GM18907 (cell line): Measurements from ENCODE around the gene NTPCR.
"Not testable (repeated sequence)": the region's sequence is repeated elsewhere in the genome, so short reads cannot be mapped to it uniquely, and the experiment has no call there.

Source experiments
- ATAC-seq: cut with Tn5 transposase; IDR thresholded peaks from one replicate; pipeline ENCODE4 v1.9.1; 2021; ENCODE audit warnings: mild to moderate bottlenecking, moderate library complexity; ENCODE audit not compliant: unreplicated experiment

The NTPCR gene

DNA sequence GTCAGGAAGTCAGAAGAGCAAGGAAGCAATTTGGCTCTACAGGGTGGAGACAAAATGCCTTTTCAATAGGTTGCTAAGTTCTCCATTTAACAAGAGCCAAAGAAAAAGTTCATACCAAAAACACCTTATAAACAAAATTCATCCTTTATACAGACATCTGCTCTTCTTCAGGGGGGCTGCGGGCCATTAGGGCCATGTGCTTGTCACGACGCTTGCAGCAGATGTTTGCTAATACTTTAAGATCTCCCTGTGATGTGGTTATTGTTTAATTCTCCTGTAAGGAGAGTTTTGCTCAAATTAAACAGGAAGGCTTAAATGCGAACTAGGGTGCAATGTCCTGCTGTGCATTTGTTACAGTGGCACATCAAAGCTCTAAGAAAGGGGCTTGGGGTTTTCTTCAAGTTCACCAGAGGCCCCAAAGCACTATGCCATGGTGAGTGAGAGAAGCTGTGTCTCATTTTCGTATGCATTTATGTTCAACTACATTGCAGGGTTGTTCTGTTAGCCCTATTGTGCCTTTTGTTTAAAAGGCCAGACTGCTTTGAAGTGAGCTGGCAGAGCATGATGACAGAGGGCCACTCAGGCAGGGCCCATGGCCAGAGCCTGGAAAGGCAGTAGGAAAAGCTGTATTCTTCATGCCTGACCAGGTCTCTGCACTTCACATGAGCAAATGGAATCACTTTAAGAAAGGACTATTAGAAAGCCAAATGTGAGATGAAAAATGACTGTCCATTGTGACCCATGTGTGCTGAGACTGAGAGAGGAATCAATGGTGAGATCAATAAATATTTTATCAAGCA is 24.8 kb upstream of the NTPCR start:
- ATAC-seq = no peak

DNA sequence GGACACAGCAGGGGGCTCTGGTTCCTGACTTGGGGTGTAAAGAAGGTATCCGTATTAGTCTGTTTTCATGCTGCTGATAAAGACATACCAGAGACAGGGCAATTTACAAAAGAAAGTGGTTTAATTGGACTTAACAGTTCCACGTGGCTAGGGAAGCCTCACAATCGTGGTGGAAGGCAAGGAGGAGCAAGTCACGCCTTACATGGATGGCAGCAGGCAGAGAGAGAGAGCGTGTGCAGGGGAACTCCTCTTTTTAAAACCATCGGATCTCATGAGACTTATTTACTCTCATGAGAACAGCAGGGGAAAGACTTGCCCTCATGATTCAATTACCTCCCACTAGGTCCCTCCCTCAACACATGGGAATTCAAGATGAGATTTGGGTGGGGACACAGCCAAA is 23.2 kb upstream of the NTPCR start:
- ATAC-seq = not testable (repeated sequence)

DNA sequence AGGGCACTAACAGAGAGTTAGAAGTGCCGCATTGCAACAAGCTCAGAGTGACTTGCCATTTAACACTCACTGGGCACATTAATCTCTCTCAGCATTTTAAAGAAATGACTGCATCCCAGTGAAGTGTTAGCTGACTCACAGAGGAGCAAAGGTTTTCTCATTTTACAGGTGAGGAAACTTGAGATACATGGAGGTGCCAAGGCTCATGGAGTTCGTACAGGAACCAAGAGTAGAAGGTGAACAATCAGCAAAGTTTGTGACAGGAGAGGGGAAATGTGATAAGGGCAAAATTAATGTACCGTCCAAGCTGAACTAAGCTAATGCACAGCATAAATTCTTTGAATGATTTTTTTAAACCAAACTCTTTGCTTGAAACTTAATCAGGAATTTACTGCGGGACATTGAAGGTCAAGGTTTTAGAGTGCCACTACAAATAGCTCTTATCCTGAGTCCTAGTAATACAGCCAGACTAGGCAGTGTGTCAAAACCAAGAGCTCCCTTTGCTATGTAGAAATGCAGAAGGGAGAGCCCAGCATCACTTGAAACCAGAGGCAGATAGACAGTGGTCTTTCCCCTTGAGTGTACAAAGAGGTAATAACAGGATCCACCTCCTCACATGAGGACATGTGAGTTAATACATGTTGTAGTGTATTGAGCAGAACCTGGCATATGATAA is 22.4 kb upstream of the NTPCR start:
- no peak for ATAC-seq

DNA sequence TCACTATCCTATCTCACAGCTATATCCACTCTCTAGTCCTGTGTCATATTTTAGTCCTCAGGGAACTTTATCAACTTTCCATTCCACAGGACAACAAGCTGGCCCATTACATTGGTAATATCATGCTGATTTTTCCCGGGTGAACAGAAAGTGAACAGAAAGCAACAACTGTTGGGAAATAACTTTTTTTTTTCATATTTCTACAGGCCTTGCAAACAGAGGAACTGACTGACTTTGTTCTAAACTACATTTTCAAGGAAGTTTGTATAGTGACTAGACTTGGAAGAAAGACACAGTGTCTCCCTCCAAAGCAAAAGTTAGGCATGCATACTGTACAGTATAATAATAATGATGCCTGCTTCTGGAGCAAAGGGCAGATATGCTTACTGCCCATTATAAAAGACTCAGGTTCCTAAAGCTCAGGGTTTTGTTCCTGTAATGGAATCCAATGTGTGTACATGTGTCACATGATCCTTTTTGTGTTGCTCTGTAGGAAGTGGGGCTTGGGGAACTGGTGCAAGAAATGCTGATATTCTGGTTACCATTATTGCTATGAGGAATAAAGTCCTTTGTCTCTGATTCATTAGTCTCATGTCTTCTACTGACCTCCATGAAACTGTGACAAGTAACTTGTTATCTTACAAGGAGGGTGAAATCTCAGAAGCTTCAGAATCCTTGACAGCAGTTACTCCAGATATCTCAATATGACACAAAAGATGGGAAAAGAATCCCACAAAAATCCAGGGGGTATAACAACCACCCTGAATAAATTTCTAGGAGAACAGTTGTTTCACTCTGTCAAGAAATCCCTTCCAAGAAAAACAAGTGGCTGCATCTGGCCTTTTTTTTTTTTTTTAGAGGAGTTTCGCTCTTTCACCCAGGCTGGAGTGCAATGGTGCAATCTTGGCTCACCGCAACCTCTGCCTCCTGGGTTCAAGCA is 17.7 kb upstream of the NTPCR start:
- ATAC-seq = no peak

DNA sequence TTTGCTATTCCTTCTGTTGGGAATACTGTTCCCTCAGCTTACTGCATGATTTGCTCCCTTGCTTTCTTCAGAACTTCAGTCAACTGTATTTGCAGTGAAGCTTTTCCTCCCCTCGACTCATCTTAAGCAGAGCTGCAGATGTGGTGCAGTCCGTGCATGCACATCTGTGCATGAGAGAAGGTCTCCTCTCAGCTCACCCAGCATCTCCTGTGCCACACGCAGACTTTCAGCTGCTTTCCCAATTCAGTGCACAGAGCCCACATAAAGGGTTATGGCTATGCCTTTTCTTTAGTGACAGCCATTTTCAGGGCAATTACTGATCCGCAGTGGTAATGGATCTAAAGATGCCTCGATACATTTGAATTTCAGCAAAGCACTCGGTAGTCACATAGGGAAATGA is 13.5 kb upstream of the NTPCR start:
- ATAC-seq = no peak

DNA sequence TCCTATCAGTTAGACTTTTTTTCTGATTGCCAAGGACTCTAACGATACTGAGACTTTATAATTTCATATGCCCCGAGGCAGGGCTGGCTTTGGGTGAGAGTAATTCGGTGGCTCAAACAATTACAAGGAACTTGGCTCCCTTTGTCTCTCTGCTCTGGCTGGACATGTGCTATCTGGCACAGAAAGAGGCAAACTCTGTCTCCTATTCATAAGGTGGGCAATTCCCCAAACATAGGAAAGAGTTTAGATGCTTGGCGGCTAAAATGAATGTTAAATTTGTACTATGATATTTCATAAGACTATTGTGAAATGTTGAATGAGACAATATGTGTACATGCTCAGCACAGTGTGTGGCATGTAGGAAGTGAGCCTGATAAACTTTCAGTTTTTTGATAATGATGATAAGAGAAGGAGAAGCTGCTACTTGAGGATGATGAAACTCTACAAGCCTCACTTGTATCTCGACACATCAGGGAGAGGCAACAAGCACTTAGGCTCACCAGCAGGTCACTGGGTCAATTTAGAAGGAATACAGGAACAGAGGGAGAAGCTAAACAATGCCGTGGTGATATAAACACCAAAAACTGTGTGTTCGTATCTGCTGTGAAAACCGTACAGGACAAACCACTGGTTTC is 12.6 kb upstream of the NTPCR start:
- ATAC-seq = no peak

DNA sequence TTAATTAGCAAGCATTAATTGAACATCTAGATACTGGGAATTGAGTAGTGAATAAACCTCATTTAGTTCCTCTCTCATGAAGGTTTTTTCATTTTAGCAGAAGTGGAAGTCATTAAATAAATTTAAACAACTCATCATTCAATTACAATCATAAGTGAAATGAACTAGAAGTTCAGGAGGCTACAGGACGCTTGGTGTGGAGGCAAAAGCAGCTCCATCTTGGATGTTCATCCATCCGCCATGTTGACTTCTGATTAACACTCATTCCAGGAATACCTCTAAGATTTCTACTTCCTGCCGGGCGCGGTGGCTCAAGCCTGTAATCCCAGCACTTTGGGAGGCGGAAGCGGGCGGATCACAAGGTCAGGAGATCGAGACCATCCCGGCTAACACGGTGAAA is 11.5 kb upstream of the NTPCR start:
- ATAC-seq = no peak

DNA sequence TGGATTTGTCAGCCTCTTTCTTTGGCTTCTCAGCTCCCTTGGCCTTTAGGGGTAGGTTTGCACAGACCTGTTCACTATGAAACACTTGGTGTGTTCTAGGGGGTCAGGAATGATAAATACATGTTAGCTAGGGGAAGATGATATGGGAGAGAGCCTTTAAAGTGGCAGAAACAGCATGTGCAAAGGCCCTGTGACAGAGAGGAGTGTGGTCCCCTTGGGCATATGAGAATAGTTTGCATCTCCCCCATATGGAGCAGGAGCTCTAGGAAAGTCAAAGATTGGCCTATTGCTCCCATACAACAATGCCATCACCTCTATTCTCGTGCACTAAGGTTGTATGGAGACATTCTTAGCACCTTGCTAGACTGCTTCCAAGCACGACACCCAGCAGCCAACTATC is 10.7 kb upstream of the NTPCR start:
- no peak for ATAC-seq

DNA sequence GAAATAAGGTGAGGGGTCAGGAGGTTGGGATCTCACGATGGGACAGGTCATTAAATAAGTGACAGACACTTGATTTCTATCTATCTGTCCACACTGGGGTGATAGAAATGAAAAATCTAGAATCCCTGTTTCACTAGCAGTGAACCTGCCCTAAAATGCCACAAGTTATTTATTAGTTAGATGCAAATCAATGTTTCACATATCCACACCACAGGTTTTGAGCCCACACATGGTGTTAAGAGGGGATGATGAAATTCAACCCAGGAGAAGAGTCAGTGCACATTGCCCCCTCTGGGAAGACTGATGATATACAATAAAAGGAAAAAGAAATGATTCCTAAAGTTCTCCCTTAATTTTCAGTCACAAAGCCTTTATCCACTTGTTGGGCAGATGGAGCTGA is 10.1 kb upstream of the NTPCR start:
- peak; percentile 80 for ATAC-seq

DNA sequence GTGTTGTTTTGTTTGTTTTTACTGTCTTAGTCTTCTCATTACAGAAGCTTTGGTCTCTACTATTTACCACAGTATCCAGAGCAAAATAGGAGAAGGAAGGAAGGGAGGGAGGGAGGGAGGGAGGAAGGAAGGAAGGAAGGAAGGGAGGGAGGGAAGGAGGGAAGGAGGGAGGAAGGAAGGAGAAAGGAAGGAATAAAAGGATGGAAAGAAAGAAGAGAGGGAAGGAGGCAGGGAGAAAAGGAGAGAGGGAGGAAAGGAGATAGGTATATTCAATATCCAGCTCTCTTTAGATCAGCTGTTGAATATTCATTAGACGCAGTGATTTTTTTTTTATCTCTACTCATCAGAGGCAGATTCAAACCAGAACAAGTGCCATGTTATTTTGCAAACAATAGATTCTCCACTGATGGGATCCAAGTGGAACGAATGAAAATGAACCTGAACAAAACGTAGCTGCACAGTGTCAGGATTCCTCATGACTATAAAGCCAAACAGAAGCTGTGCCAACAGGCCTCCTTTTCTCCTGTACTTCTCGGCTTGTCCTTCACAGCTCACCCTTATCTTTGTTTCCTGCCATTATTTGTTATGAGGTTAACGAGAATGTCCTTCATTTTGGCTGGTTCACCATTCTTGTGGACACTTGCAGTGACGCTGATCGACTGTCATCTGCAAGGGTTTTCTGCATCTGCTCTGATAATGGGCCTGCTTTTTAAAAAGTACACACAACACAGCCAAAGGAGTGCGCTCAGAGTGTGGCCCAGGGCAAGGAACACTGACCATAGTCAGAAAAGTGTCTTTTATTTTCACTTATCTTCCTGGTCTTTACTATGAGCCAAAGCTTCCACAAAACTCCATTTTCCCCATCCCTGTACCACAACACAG is 7.8 kb upstream of the NTPCR start:
- ATAC-seq = no peak

DNA sequence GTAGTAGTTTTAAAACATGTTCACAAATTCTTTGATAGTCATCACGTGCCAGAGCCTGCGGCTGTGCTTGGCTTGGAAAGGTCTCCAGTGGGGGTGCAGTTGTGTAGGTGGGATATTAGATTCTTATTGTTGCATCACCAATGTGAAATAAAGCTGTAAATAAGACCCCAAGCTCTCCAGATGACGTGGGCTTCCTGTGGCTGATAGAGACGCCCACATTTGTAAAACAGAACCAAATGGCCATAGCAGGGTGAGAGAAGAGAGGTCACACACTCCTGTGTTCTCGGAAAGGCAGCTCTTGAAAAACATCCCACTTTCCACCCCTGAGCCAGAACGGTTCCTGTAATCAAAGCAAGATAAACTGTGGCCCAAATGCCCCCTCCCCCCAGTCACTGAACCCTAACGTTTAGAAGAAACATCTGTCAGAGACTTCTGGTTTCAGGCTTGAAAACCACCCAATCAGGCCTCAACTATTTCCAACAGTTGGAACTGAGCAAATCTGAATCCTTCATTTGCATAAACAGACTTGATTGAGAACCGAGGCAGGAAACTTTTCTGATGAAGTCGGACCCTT is 6.6 kb upstream of the NTPCR start:
- peak; percentile 47 for ATAC-seq

DNA sequence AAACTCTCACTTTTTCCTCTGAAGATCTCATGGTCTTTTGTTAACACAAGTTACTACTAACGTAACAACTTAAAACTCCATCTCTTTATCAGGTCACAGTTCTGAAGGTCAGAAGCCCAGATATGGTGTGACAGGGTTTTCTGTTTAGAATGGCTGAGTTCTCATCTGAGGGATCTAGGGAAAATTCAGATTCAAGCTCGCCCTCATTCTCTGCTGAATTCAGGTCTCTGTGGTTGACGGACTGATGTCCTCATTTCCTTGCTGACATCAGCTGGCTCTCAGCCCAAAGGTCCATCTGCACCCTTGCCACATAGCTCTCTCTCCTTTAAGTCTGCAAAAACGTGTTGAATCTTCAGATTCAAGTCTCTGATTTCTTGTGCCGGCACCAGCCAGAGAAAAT is 6.1 kb upstream of the NTPCR start:
- ATAC-seq = no peak

DNA sequence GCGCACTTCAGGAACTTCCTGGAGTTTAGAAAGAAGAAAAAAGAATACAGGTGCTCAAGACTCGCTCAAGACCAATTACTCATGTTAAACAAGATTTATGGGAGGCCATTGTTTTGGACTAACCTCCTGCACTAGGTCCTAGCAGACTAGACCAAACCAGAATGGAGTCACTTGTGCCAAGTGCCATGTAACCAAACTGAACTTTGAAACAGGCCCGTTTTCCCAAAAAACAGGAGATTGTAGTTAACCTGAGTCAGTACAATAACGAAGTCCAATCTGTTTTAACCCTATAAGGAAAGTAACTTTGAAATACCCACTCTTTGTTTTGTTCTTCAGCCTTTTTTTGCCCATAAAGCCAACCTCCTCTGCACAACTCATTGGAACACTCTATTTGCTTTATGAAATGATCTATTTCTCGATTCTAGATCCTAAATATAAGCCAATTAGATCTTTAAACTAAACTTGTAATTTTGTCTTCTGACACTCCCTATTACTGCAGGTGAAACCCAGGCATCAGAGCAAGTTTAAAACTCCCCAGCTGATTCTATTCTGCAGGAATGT is 695 bp upstream of the NTPCR start:
- no peak for ATAC-seq

DNA sequence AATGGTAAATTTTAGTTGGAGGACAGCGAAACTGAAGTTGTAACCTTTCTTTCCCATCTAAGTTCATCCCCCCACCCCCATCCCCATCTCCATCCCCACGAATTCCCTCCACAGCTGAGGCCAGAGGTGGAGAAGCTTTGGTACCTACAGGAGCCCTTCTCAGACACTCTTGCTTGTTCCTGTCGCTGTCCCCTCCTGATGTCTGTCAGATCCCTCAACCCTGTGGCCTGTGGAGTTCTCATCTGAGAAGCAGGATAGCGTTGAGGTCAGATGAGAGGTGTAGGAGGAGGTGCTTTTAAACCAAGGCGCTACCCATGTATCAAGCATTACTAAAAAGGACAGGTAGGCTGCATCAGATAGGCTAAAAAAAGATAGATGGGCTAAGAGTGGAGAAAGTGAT is 769 bp downstream of the NTPCR start:
- ATAC-seq = no peak

DNA sequence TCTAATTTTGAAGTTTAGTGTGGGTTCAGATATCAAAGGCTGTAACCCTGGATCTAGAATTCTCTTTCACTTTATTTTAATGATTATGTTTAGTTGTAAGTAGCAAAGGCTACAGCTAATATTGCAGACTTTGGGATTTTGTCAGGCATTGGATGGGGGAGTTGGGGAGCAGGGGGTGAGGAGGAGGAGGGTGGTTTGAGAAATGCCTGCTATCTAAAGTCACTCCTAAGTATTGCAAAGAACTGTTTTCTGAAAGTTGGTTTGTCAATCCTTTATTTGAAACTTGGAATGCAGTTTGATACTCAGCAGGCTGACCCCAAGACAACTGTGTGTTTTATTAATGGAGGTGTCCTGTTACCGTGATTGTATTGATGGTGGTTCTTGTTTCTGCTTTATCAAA is 1.2 kb downstream of the NTPCR start:
- ATAC-seq = no peak

DNA sequence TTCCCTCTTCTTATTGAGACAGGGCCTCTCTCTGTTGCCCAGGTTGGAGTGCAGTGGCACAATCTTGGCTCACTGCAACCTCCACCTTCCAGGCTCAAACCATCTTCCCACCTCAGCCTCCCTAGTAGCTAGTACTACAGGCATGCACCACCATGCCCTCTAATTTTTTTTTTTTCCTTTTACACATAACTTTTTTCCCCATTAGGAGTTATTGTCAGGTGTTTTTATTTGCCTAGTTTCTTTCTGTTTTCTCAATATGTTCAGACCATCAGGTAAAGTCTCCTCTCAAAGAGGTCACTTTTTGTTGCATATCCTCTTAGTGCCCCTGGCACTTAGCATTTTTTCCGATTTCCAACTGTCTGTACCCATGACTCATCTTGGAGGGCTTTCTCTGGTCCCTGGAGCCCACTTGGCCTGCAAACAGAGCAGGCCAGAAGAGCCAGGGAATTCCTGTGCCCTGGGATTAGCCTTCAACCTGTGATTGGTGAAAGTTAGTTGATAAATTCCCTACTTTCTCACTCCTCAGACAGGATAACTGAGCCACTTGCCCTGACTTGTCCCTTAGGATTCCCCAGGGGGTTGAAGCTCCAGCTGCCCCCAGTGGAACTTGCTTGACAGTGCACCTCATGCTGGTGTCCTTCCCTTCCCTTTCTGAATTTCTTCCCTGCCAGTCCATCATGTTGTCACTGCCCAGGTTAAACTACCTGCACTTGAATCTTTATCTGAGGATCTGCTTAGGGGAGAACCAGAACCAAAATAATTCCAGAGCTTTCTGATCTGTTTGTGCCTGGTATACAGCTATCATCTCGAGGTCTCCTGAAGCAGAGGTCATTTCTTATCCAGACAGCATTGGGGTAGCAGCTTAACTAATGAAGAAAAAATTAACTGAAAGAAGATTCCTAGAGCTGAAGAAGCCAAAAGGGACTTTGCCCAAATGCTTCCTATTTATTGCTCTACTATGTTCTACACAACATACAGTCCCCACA is 2.4 kb downstream of the NTPCR start:
- ATAC-seq = peak; percentile 60

DNA sequence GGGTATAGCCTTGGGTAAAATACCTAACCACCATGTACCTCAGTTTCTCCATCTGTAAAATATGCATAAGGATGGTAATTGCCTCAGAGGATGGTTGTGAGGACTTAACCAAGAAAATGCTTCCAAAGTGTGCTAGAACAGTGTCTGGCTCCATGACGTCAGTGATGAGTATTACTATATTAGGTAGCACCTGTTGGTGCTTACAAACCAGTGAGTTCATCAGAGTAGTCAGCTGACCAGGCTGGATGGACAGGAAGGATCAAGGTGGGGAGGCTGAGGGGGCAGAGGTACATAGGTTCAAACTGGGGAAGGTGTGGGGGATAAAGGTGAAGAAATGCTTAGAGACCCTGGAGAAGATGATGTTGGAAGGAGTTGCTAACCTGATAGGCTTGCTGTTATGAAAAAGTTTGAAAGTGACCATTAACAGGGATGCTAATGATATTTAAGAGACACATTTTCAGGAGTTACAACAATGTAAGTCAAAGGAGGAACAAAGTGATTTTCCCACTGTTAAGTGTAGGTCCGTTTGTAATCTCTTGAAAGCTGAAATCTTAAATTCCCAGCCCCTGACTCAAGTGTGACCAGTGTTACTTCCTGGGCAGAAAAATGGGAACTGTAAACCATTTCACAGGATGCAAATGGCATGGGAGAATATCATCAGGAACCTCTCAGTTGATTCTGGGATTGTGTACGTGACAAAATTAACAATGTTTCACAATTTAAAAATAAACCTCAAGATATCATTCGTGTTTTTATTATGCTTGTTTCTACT is 4.4 kb downstream of the NTPCR start:
- no peak for ATAC-seq
